ENCODE results near the gene TRAF3IP1.

DNA sequence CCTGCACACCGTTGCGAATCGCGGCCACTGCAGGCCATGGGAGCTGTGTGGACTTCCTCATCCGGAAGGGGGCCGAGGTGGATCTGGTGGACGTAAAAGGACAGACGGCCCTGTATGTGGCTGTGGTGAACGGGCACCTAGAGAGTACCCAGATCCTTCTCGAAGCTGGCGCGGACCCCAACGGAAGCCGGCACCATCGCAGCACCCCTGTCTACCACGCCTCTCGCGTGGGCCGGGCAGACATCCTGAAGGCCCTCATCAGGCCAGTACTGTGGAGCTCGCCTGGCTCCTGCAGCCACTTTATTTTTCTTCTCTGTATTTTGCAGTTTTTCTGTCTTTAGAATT, 115.4 kb downstream of the TRAF3IP1 start:
- TF ChIP-seq CTCF (conservative IDR thresholded peaks at IDR 0.05; ENCODE audit: low read depth, low read length), result no peak
- TF ChIP-seq EZH2phosphoT487 (IDR thresholded peaks at IDR 0.05; ENCODE audit: borderline replicate concordance, low read length), result no peak
- no peak for TF ChIP-seq EZH2 (IDR thresholded peaks at IDR 0.05; ENCODE audit: low read length, unreplicated experiment)
